Measurements from ENCODE around the gene ZNF816.

DNA sequence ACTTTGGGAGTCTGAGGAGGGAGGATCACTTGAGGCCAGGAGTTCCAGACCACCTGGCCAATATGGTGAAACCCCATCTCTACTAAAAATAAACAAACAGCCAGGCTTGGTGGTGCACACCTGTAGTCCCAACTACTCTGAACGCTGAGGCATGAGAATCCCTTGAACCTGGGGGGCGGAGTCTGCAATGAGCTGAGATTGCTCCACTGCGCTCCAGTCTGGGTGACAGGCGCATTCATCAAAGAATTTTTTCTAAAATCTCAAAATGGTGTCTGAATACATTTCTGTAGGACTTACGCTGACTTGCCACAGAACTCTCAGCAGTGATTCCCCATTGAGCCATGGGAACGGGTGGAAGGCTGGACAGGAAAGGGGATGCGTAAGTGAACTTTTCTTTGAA lies 33.0 kb upstream of the ZNF816 start:
- TF ChIP-seq CREB1 (IDR thresholded peaks at IDR 0.05; ENCODE audit: low read depth) (no peak), TAF1 (IDR thresholded peaks at IDR 0.05; ENCODE audit: low read depth) (no peak), EP300 (IDR thresholded peaks at IDR 0.05; ENCODE audit: borderline replicate concordance) (no peak), RAD21 (IDR thresholded peaks at IDR 0.05; ENCODE audit: low read depth) (no peak), FOXM1 (IDR thresholded peaks at IDR 0.05; ENCODE audit: borderline replicate concordance, low read depth) (no peak), NFIC (IDR thresholded peaks at IDR 0.05) (no peak), TEAD4 (IDR thresholded peaks at IDR 0.05) (no peak), YY1 (IDR thresholded peaks at IDR 0.05; ENCODE audit: low read depth) (no peak), EGR1 (IDR thresholded peaks at IDR 0.05) (no peak), ZBTB7A (IDR thresholded peaks at IDR 0.05; ENCODE audit: low read depth) (no peak)
- TF ChIP-seq, protein P1, sequence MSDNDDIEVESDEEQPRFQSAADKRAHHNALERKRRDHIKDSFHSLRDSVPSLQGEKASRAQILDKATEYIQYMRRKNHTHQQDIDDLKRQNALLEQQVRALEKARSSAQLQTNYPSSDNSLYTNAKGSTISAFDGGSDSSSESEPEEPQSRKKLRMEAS (IDR thresholded peaks at IDR 0.05), result no peak
- TF ChIP-seq, protein P2, sequence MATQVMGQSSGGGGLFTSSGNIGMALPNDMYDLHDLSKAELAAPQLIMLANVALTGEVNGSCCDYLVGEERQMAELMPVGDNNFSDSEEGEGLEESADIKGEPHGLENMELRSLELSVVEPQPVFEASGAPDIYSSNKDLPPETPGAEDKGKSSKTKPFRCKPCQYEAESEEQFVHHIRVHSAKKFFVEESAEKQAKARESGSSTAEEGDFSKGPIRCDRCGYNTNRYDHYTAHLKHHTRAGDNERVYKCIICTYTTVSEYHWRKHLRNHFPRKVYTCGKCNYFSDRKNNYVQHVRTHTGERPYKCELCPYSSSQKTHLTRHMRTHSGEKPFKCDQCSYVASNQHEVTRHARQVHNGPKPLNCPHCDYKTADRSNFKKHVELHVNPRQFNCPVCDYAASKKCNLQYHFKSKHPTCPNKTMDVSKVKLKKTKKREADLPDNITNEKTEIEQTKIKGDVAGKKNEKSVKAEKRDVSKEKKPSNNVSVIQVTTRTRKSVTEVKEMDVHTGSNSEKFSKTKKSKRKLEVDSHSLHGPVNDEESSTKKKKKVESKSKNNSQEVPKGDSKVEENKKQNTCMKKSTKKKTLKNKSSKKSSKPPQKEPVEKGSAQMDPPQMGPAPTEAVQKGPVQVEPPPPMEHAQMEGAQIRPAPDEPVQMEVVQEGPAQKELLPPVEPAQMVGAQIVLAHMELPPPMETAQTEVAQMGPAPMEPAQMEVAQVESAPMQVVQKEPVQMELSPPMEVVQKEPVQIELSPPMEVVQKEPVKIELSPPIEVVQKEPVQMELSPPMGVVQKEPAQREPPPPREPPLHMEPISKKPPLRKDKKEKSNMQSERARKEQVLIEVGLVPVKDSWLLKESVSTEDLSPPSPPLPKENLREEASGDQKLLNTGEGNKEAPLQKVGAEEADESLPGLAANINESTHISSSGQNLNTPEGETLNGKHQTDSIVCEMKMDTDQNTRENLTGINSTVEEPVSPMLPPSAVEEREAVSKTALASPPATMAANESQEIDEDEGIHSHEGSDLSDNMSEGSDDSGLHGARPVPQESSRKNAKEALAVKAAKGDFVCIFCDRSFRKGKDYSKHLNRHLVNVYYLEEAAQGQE (IDR thresholded peaks at IDR 0.05; ENCODE audit: low read depth), result no peak
- TF ChIP-seq, protein P3, sequence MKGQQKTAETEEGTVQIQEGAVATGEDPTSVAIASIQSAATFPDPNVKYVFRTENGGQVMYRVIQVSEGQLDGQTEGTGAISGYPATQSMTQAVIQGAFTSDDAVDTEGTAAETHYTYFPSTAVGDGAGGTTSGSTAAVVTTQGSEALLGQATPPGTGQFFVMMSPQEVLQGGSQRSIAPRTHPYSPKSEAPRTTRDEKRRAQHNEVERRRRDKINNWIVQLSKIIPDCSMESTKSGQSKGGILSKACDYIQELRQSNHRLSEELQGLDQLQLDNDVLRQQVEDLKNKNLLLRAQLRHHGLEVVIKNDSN (IDR thresholded peaks at IDR 0.05), result no peak
